ENCODE data around the gene TPRA1.
A peak's percentile ranks its signal among the peaks of the same experiment; 100 is the strongest.

The TPRA1 gene

GRCh38 chr3:127560051-127560787, 30.3 kb downstream of the TPRA1 start:
- no peak for DNase-seq (ENCODE audit: low read depth)

- DNase-seq (ENCODE audit: low read depth), result no peak
Observed at GRCh38 chr3:127556565-127556964, 34.0 kb downstream of the TPRA1 start.

- no peak for DNase-seq (ENCODE audit: low read depth)
Observed at GRCh38 chr3:127555108-127555507, 35.4 kb downstream of the TPRA1 start.

- no peak for DNase-seq (ENCODE audit: low read depth)
Observed at GRCh38 chr3:127552038-127552437, 38.5 kb downstream of the TPRA1 start.

- DNase-seq (ENCODE audit: low read depth), result no peak
Observed at GRCh38 chr3:127551178-127551577, 39.4 kb downstream of the TPRA1 start.

- no peak for DNase-seq (ENCODE audit: low read depth)
Observed at GRCh38 chr3:127550468-127551157, 39.9 kb downstream of the TPRA1 start.

GRCh38 chr3:127549826-127550467, 40.6 kb downstream of the TPRA1 start:
- no peak for DNase-seq (ENCODE audit: low read depth)

GRCh38 chr3:127547761-127548605, 42.5 kb downstream of the TPRA1 start:
- peak; percentile 21 for DNase-seq (ENCODE audit: low read depth)

GRCh38 chr3:127546970-127547733, 43.4 kb downstream of the TPRA1 start:
- DNase-seq (ENCODE audit: low read depth), result no peak

GRCh38 chr3:127546554-127546953, 44.0 kb downstream of the TPRA1 start:
- no peak for DNase-seq (ENCODE audit: low read depth)

- no peak for DNase-seq (ENCODE audit: low read depth)
Observed at GRCh38 chr3:127545711-127546457, 44.6 kb downstream of the TPRA1 start.

GRCh38 chr3:127545216-127545615, 45.3 kb downstream of the TPRA1 start:
- no peak for DNase-seq (ENCODE audit: low read depth)

- no peak for DNase-seq (ENCODE audit: low read depth)
Observed at GRCh38 chr3:127544803-127545201, 45.7 kb downstream of the TPRA1 start.

- DNase-seq (ENCODE audit: low read depth), result peak; percentile 27
Observed at GRCh38 chr3:127544192-127544802, 46.2 kb downstream of the TPRA1 start.

- no peak for DNase-seq (ENCODE audit: low read depth)
Observed at GRCh38 chr3:127543441-127543840, 47.1 kb downstream of the TPRA1 start.

GRCh38 chr3:127542441-127542952, 48.0 kb downstream of the TPRA1 start:
- no peak for DNase-seq (ENCODE audit: low read depth)

GRCh38 chr3:127541320-127541719, 49.2 kb downstream of the TPRA1 start:
- DNase-seq (ENCODE audit: low read depth), result no peak

- no peak for DNase-seq (ENCODE audit: low read depth)
Observed at GRCh38 chr3:127539366-127540060, 51.0 kb downstream of the TPRA1 start.

GRCh38 chr3:127538569-127538968, 52.0 kb downstream of the TPRA1 start:
- no peak for DNase-seq (ENCODE audit: low read depth)
